ENCODE results near the gene TMEM242. TPM values are rescaled to one million over a fixed set of nuclear protein-coding genes. Genes with fewer than 3 reads are reported as not detected.
"Not testable (repeated sequence)": the region's sequence is repeated elsewhere in the genome, so short reads cannot be mapped to it uniquely, and the experiment has no call there.

Gene TMEM242
- polyA plus RNA-seq, 1 donor from 2014 or later, result 17.6 TPM

GRCh38 chr6:157337751-157338150 lies 14.4 kb upstream of the TMEM242 start:
- H3K9me2 ChIP-seq (ENCODE audit: insufficient read depth, low read length), result no peaks in the 10 kb centered on the region
- no peaks in the 10 kb centered on the region for H3F3A ChIP-seq (ENCODE audit: insufficient read depth, low read length, poor library complexity, severe bottlenecking)
- no peaks in the 10 kb centered on the region for H4K20me1 ChIP-seq (ENCODE audit: insufficient read depth)
- H3K36me3 ChIP-seq (ENCODE audit: insufficient read depth, low read length), result no peaks in the 10 kb centered on the region
- H3K4me2 ChIP-seq (ENCODE audit: low read length), result no peak overlapping the region
- no peaks in the 10 kb centered on the region for H3K27me3 ChIP-seq (ENCODE audit: insufficient read depth, low read depth, low read length)
- no peaks in the 10 kb centered on the region for H3K79me2 ChIP-seq (replicated peaks; ENCODE audit: insufficient read depth, low read length)
- no peak overlapping the region for H3K27ac ChIP-seq (ENCODE audit: low read length)
- no peak overlapping the region for H3K4me3 ChIP-seq (ENCODE audit: low read length)
- no peak overlapping the region for H3K9ac ChIP-seq (ENCODE audit: low read length)
- H3K9me3 ChIP-seq (ENCODE audit: low read length), result no peaks in the 10 kb centered on the region
- H2AFZ ChIP-seq (ENCODE audit: low read depth, low read length), result no peak overlapping the region
- TF ChIP-seq POLR2AphosphoS5 (IDR thresholded peaks at IDR 0.05), result no peak
- no peak for TF ChIP-seq EZH2 (IDR thresholded peaks at IDR 0.05; ENCODE audit: borderline replicate concordance, insufficient read depth, low read length, poor library complexity, severe bottlenecking)
- TF ChIP-seq REST (IDR thresholded peaks at IDR 0.05; ENCODE audit: borderline replicate concordance), result no peak
- TF ChIP-seq MXI1 (conservative IDR thresholded peaks at IDR 0.05; ENCODE audit: poor library complexity, severe bottlenecking), result no peak
- TF ChIP-seq SMC3 (conservative IDR thresholded peaks at IDR 0.05; ENCODE audit: poor library complexity), result no peak
- TF ChIP-seq TAF1 (IDR thresholded peaks at IDR 0.05; ENCODE audit: low read depth), result no peak
- TF ChIP-seq CTCF (IDR thresholded peaks at IDR 0.05; ENCODE audit: poor library complexity, severe bottlenecking), result no peak
- TF ChIP-seq EP300 (conservative IDR thresholded peaks at IDR 0.05; ENCODE audit: poor library complexity, severe bottlenecking), result no peak
- TF ChIP-seq RAD21 (conservative IDR thresholded peaks at IDR 0.05), result no peak

- not testable (repeated sequence) for H4K20me1 ChIP-seq (ENCODE audit: insufficient read depth); H3K27ac ChIP-seq (ENCODE audit: low read length); H3F3A ChIP-seq (ENCODE audit: insufficient read depth, low read length, poor library complexity, severe bottlenecking); H3K36me3 ChIP-seq (ENCODE audit: insufficient read depth, low read length); H3K4me3 ChIP-seq (ENCODE audit: low read length); H2AFZ ChIP-seq (ENCODE audit: low read depth, low read length); H3K27me3 ChIP-seq (ENCODE audit: insufficient read depth, low read depth, low read length); H3K9me2 ChIP-seq (ENCODE audit: insufficient read depth, low read length); H3K9ac ChIP-seq (ENCODE audit: low read length); H3K4me2 ChIP-seq (ENCODE audit: low read length); H3K9me3 ChIP-seq (ENCODE audit: low read length); H3K79me2 ChIP-seq (replicated peaks; ENCODE audit: insufficient read depth, low read length)
These were observed 14.0 kb upstream of the TMEM242 start for GRCh38 chr6:157337276-157337675.

- no peak overlapping the region for H3K4me2 ChIP-seq (ENCODE audit: low read length)
- H3K9ac ChIP-seq (ENCODE audit: low read length), result no peak overlapping the region
- H3K27me3 ChIP-seq (ENCODE audit: insufficient read depth, low read depth, low read length), result no peaks in the 10 kb centered on the region
- H2AFZ ChIP-seq (ENCODE audit: low read depth, low read length), result no peak overlapping the region
- no peak overlapping the region for H3K27ac ChIP-seq (ENCODE audit: low read length)
- no peaks in the 10 kb centered on the region for H4K20me1 ChIP-seq (ENCODE audit: insufficient read depth)
- H3K79me2 ChIP-seq (replicated peaks; ENCODE audit: insufficient read depth, low read length), result no peaks in the 10 kb centered on the region
- H3F3A ChIP-seq (ENCODE audit: insufficient read depth, low read length, poor library complexity, severe bottlenecking), result no peaks in the 10 kb centered on the region
- no peaks in the 10 kb centered on the region for H3K36me3 ChIP-seq (ENCODE audit: insufficient read depth, low read length)
- TF ChIP-seq REST (IDR thresholded peaks at IDR 0.05; ENCODE audit: borderline replicate concordance) (no peak), EZH2 (IDR thresholded peaks at IDR 0.05; ENCODE audit: borderline replicate concordance, insufficient read depth, low read length, poor library complexity, severe bottlenecking) (no peak), SMC3 (conservative IDR thresholded peaks at IDR 0.05; ENCODE audit: poor library complexity) (no peak), POLR2AphosphoS5 (IDR thresholded peaks at IDR 0.05) (no peak), CTCF (IDR thresholded peaks at IDR 0.05; ENCODE audit: poor library complexity, severe bottlenecking) (no peak), TAF1 (IDR thresholded peaks at IDR 0.05; ENCODE audit: low read depth) (no peak), EP300 (conservative IDR thresholded peaks at IDR 0.05; ENCODE audit: poor library complexity, severe bottlenecking) (no peak), MXI1 (conservative IDR thresholded peaks at IDR 0.05; ENCODE audit: poor library complexity, severe bottlenecking) (no peak), RAD21 (conservative IDR thresholded peaks at IDR 0.05) (no peak)
- H3K9me3 ChIP-seq (ENCODE audit: low read length), result no peaks in the 10 kb centered on the region
- H3K9me2 ChIP-seq (ENCODE audit: insufficient read depth, low read length), result no peaks in the 10 kb centered on the region
- no peak overlapping the region for H3K4me3 ChIP-seq (ENCODE audit: low read length)
These were observed 12.5 kb upstream of the TMEM242 start for GRCh38 chr6:157335829-157336228.
